DND-41 (cell line): ENCODE results near the gene AUTS2.

Experiments used
- EZH2 ChIP-seq: IDR thresholded peaks from 3 replicates; pipeline ENCODE4 v1.6.1; 2012; ENCODE audit warnings: borderline replicate concordance, low read depth, mild to moderate bottlenecking, moderate library complexity, low read length, inconsistent platforms; ENCODE audit not compliant: severe bottlenecking
- TF ChIP-seq, protein P1 (sequence below): IDR thresholded peaks from 2 replicates; pipeline ENCODE4 v1.5.1; 2012; ENCODE audit warnings: borderline replicate concordance, low read length, moderate library complexity, mild to moderate bottlenecking; ENCODE audit not compliant: poor library complexity, severe bottlenecking; ENCODE audit errors: extremely low read depth

DNA sequence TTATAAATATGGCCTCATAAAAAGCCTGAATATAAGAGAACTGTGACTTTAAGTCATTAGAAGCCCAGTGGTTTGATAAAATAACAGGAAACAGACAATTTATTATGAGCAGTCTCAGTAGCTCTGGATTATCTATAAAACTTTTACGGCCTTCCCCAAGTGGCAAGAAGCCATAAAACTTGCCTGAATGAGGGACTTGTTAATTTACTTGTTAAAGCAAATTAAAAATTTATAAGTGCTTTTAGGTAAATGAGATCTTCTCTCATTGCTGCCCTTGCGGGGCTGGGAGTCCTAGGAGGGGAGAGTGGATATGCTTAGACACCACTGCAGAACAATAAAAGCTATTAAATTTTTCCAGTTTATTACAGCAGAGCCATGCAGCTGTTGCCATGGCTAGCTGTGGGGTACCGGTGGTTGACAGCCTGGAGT, 499.9 kb downstream of the AUTS2 start:
- TF ChIP-seq, protein P1, sequence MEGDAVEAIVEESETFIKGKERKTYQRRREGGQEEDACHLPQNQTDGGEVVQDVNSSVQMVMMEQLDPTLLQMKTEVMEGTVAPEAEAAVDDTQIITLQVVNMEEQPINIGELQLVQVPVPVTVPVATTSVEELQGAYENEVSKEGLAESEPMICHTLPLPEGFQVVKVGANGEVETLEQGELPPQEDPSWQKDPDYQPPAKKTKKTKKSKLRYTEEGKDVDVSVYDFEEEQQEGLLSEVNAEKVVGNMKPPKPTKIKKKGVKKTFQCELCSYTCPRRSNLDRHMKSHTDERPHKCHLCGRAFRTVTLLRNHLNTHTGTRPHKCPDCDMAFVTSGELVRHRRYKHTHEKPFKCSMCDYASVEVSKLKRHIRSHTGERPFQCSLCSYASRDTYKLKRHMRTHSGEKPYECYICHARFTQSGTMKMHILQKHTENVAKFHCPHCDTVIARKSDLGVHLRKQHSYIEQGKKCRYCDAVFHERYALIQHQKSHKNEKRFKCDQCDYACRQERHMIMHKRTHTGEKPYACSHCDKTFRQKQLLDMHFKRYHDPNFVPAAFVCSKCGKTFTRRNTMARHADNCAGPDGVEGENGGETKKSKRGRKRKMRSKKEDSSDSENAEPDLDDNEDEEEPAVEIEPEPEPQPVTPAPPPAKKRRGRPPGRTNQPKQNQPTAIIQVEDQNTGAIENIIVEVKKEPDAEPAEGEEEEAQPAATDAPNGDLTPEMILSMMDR, result no peak
- no peak for TF ChIP-seq EZH2
